Measurements from ENCODE around the gene GMCL1. TPM values are rescaled to one million over a fixed set of nuclear protein-coding genes. Genes with fewer than 3 reads are reported as not detected.
A peak's percentile ranks its signal among the peaks of the same experiment; 100 is the strongest.

GMCL1 gene
- total and polyA plus RNA-seq, 2 of the 13 experiments (the other 11 are each of a cell fraction or from before 2014, with no cell fraction given): 18.7 to 24.0 TPM

- peak; percentile 41; the same call in 1 of the 2 replicates for TF ChIP-seq MYNN (CRISPR knock-in tag; IDR thresholded peaks at IDR 0.05; ENCODE audit: low read depth)
- TF ChIP-seq HOXA9 (CRISPR knock-in tag; IDR thresholded peaks at IDR 0.05; ENCODE audit: borderline replicate concordance): no peak; the same call in 1 of the 2 replicates
- 0 out of 2 replicates have a peak, but pooled peaks have one; percentile 20 for TF ChIP-seq ZNF614 (CRISPR knock-in tag; IDR thresholded peaks at IDR 0.05; ENCODE audit: borderline replicate concordance)
- no peak; the same call in 1 of the 2 replicates for TF ChIP-seq NFYC (CRISPR knock-in tag; IDR thresholded peaks at IDR 0.05)
- TF ChIP-seq HMG20A (CRISPR knock-in tag; IDR thresholded peaks at IDR 0.05; ENCODE audit: borderline replicate concordance): no peak
- no peak for TF ChIP-seq ZNF101 (CRISPR knock-in tag; IDR thresholded peaks at IDR 0.05; ENCODE audit: borderline replicate concordance, low read depth)
- no peak for TF ChIP-seq NR3C1 (CRISPR knock-in tag; IDR thresholded peaks at IDR 0.05)
- TF ChIP-seq FOXA3 (CRISPR knock-in tag; IDR thresholded peaks at IDR 0.05): no peak
- no peak; the same call in 1 of the 2 replicates for TF ChIP-seq PHF20 (CRISPR knock-in tag; IDR thresholded peaks at IDR 0.05)
- TF ChIP-seq MBD4 (IDR thresholded peaks at IDR 0.05; ENCODE audit: borderline replicate concordance, low read length): no peak
- no peak for TF ChIP-seq PHF5A (CRISPR knock-in tag; IDR thresholded peaks at IDR 0.05; ENCODE audit: low read depth, unreplicated experiment)
- no peak for TF ChIP-seq ZNF354B (CRISPR knock-in tag; IDR thresholded peaks at IDR 0.05)
- no peak for TF ChIP-seq ATF3 (CRISPR knock-in tag; IDR thresholded peaks at IDR 0.05)
- no peak for TF ChIP-seq KIAA2018 (CRISPR knock-in tag; IDR thresholded peaks at IDR 0.05; ENCODE audit: borderline replicate concordance)
- 0 out of 2 replicates have a peak, but pooled peaks have one; percentile 63 for TF ChIP-seq ZNF275 (CRISPR knock-in tag; IDR thresholded peaks at IDR 0.05; ENCODE audit: borderline replicate concordance)
- TF ChIP-seq ZNF768 (CRISPR knock-in tag; IDR thresholded peaks at IDR 0.05): peak; percentile 64; the same call in 1 of the 2 replicates
Observed at GRCh38 chr2:69914950-69915945, 85.8 kb downstream of the GMCL1 start, which contains the start of gene MXD1 (continued).
